GM12873 (cell line): ENCODE results near the gene NXPH3.

Experiments
- TF ChIP-seq, protein P1 (sequence below): IDR thresholded peaks from 2 replicates; pipeline ENCODE4 v1.5.1; 2012; ENCODE audit warnings: low read depth, mild to moderate bottlenecking, moderate library complexity, low read length, control low read depth; ENCODE audit not compliant: insufficient read depth; ENCODE audit errors: missing control alignments

The NXPH3 gene

DNA sequence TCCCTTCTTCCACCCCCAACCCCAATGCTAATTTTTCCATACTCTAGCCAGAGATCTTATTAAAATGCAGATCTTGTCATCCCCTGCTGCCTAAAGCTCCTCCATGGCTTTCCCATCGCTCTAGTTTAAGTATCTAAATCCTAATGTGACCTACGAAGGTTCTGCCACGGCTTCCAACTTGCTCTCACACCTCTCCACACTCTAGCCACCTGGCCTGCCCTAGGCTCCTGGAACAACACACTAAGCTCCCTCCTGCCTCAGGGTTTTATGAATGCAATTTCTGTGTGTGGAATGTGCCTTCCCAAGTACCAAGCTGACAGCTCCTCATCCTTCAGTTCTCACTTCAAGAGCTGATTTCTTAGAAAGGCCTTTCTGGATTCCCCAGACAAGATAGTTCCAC is 16.6 kb downstream of the NXPH3 start:
- TF ChIP-seq, protein P1, sequence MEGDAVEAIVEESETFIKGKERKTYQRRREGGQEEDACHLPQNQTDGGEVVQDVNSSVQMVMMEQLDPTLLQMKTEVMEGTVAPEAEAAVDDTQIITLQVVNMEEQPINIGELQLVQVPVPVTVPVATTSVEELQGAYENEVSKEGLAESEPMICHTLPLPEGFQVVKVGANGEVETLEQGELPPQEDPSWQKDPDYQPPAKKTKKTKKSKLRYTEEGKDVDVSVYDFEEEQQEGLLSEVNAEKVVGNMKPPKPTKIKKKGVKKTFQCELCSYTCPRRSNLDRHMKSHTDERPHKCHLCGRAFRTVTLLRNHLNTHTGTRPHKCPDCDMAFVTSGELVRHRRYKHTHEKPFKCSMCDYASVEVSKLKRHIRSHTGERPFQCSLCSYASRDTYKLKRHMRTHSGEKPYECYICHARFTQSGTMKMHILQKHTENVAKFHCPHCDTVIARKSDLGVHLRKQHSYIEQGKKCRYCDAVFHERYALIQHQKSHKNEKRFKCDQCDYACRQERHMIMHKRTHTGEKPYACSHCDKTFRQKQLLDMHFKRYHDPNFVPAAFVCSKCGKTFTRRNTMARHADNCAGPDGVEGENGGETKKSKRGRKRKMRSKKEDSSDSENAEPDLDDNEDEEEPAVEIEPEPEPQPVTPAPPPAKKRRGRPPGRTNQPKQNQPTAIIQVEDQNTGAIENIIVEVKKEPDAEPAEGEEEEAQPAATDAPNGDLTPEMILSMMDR: no peak

DNA sequence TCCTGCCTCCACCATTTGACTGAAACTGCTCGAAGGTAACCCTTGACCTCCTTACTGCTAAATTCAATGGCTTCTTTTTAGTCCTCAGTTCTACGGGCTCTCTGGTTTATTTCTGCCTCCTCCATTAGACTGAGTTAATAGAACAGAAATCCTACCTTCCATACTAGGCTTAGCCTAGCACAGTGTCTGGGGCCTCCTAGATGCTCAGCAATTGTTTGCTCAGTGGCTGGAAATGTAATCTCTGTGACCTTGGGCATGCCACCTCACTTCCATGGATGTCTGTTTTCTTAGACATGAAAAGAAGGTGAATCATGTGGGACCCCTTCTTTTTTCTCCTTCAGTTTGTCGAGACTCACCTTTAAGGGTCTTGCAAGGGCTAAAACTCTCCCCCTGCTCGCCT is 19.7 kb downstream of the NXPH3 start:
- TF ChIP-seq, protein P1: no peak

DNA sequence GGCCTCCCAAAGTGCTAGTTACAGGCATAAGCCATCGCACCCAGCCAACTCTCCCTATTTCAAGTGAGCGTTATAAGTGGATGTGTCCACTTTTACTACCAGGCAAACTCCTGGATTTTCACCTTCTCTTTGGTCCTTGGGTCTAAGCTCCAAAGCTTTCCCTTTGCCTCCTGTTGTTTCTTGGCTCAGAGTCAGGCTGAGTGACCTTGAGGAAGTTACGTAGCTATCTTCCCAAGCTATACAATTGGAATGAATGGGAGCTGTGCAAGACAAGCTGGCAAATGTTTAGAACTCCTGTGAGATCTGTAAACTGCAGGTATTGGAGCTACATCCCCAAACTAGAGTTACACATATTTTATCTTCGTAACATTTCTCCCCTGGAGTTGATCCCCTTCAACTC is 20.3 kb downstream of the NXPH3 start:
- TF ChIP-seq, protein P1: no peak

DNA sequence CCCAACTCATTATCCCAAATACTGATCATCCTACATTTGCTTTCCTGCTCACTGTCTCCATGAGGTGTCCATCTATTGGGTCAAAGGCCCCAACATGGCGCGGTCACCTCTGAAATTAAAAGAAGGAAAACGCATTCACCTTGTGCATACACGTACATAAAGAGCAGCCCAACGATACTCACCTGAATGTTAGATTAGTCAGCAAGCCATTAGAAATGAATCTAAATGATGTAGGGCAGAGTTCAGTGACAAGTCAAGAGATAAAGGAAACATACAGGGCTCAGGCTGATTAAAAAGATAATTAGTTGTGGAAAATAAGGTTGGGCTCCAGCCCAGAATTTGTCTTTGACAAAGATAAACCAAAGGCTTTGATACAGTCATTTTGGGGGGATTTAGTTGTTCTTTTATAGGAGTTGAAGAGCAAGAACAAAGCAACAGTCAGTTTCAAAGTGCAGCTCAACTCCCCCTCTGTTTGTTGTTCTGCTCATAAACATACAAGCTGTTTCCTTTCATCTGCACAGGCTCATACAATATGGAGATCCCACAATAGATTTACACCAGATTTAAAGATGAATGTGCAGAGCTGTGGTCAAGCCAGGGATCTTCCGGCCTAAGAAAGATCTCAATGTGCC is 21.1 kb downstream of the NXPH3 start:
- TF ChIP-seq, protein P1: no peak

DNA sequence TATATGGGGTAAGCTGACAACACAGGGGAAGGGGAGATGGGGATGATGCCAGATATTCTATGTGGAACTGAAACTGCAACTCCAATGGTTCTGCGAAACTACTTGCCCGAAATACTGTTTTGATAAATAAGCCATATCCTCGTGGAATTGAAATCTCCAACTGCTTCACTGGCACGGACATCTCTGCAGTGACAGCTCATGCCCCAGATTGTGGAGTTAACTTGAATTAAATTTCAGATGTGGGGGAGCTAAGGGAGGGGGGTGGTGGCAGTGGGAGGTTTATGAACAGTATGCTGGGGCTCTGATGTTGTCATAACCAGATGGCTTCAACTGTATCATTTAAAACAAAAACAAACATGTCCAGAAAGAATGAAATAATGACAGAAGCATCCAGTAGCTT is 21.8 kb downstream of the NXPH3 start:
- TF ChIP-seq, protein P1: no peak

DNA sequence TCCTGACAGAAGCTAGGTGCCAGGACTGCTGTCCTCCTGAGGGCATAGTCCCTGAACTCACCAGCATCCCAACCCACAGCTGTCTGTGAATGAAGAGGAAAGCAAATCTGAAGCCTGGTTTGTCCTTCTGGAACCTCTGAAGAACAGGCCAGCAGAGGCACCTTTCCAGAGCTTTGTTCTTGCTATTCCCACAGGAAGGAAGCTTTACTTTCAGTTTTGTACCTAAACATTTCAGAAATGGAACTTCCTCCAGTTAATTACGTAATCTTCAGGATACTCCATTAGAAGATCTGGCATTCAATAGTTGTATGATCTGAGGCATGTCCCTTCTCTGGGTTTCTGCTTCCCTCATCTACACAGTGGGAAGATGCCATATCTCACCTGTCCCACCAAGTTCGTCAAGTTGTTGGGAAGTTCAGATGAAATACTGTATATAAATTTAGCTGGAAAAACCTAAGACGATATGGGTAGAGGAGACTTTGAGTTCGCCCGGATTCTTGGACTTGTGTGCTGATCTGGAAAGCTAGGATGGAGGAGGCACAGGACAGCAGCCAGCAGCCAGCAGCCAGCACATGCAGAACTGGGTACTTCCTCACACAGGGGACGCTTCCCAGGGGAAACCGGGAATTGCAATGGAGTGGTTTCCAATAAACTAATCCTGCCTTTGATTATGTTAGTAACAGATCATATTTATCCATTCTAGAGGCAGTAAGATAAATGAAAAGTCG is 22.4 kb downstream of the NXPH3 start:
- TF ChIP-seq, protein P1: no peak

DNA sequence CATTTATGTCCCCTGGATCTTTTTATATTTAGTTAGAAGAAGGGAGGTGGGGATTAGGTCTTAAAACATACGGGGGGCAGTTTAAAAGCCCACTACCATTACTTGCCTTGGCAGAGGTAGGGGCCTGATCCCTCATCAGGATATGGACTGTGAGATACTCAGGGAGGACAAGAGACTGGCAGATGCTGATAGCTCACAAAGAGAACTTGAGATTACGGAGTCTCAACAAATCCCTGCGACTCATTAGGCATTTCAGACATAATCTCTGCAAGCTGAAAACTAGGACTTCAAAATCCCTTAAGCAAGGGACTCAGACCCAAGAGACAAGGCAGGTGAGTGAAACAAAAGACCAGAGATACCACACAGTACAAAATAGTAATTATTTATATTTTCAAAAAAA is 23.2 kb downstream of the NXPH3 start:
- TF ChIP-seq, protein P1: no peak
